Ishikawa (cell line): Measurements from ENCODE around the gene WDR5.

ENCODE experiments used
- CEBPB ChIP-seq: IDR thresholded peaks from 2 replicates; pipeline ENCODE4 v1.6.1; 2012
- CREB1 ChIP-seq: IDR thresholded peaks from 2 replicates; pipeline ENCODE4 v1.6.1; 2012; ENCODE audit warnings: low read depth
- EP300 ChIP-seq: IDR thresholded peaks from 2 replicates; pipeline ENCODE4 v1.6.1; 2012; ENCODE audit warnings: borderline replicate concordance
- FOXM1 ChIP-seq: IDR thresholded peaks from 2 replicates; pipeline ENCODE4 v1.6.1; 2012; ENCODE audit warnings: low read depth, borderline replicate concordance
- NFIC ChIP-seq: IDR thresholded peaks from 2 replicates; pipeline ENCODE4 v1.6.1; 2012
- RAD21 ChIP-seq: IDR thresholded peaks from 2 replicates; pipeline ENCODE4 v1.6.1; 2012; ENCODE audit warnings: low read depth
- TAF1 ChIP-seq: IDR thresholded peaks from 2 replicates; pipeline ENCODE4 v1.6.1; 2012; ENCODE audit warnings: low read depth, mild to moderate bottlenecking
- TCF12 ChIP-seq: IDR thresholded peaks from 2 replicates; pipeline ENCODE4 v1.6.1; 2012; ENCODE audit warnings: low read depth
- TEAD4 ChIP-seq: IDR thresholded peaks from 2 replicates; pipeline ENCODE4 v1.6.1; 2012
- YY1 ChIP-seq: IDR thresholded peaks from 2 replicates; pipeline ENCODE4 v1.6.1; 2012; ENCODE audit warnings: low read depth
- ZBTB7A ChIP-seq: IDR thresholded peaks from 2 replicates; pipeline ENCODE4 v1.6.1; 2012; ENCODE audit warnings: low read depth
- TF ChIP-seq, protein P1 (sequence below): IDR thresholded peaks from 2 replicates; pipeline ENCODE4 v1.6.1; 2012
- TF ChIP-seq, protein P2 (sequence below): IDR thresholded peaks from 2 replicates; pipeline ENCODE4 v1.6.1; 2012
- TF ChIP-seq, protein P3 (sequence below): IDR thresholded peaks from 2 replicates; pipeline ENCODE4 v1.6.1; 2012; ENCODE audit warnings: low read depth, mild to moderate bottlenecking

DNA sequence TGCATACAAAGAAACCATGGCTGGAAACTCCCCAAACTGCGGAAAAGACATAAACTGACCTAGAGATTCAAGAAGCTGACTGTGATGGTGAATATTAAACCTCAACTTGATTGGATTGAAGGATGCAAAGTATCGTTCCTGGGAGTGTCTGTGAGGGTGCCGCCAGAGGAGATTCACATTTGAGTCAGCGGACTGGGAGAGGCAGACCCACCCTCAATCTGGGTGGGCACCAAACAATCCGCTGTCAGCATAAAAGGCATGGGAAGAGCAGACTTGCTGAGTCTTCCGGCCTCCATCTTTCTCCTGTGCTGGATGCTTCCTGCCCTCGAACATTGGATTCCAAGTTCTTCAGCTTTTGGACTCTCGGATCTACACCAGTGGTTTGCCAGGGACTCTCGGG, 24.8 kb upstream of the WDR5 start:
- TF ChIP-seq TAF1: no peak
- no peak for TF ChIP-seq YY1
- no peak for TF ChIP-seq TEAD4
- no peak for TF ChIP-seq RAD21
- no peak for TF ChIP-seq TCF12
- TF ChIP-seq, protein P1, sequence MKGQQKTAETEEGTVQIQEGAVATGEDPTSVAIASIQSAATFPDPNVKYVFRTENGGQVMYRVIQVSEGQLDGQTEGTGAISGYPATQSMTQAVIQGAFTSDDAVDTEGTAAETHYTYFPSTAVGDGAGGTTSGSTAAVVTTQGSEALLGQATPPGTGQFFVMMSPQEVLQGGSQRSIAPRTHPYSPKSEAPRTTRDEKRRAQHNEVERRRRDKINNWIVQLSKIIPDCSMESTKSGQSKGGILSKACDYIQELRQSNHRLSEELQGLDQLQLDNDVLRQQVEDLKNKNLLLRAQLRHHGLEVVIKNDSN: no peak
- no peak for TF ChIP-seq CEBPB
- TF ChIP-seq, protein P2, sequence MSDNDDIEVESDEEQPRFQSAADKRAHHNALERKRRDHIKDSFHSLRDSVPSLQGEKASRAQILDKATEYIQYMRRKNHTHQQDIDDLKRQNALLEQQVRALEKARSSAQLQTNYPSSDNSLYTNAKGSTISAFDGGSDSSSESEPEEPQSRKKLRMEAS: no peak
- TF ChIP-seq, protein P3, sequence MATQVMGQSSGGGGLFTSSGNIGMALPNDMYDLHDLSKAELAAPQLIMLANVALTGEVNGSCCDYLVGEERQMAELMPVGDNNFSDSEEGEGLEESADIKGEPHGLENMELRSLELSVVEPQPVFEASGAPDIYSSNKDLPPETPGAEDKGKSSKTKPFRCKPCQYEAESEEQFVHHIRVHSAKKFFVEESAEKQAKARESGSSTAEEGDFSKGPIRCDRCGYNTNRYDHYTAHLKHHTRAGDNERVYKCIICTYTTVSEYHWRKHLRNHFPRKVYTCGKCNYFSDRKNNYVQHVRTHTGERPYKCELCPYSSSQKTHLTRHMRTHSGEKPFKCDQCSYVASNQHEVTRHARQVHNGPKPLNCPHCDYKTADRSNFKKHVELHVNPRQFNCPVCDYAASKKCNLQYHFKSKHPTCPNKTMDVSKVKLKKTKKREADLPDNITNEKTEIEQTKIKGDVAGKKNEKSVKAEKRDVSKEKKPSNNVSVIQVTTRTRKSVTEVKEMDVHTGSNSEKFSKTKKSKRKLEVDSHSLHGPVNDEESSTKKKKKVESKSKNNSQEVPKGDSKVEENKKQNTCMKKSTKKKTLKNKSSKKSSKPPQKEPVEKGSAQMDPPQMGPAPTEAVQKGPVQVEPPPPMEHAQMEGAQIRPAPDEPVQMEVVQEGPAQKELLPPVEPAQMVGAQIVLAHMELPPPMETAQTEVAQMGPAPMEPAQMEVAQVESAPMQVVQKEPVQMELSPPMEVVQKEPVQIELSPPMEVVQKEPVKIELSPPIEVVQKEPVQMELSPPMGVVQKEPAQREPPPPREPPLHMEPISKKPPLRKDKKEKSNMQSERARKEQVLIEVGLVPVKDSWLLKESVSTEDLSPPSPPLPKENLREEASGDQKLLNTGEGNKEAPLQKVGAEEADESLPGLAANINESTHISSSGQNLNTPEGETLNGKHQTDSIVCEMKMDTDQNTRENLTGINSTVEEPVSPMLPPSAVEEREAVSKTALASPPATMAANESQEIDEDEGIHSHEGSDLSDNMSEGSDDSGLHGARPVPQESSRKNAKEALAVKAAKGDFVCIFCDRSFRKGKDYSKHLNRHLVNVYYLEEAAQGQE: no peak
- TF ChIP-seq ZBTB7A: no peak
- no peak for TF ChIP-seq EP300
- TF ChIP-seq CREB1: no peak
- TF ChIP-seq FOXM1: no peak
- TF ChIP-seq NFIC: no peak
